GM18511 (cell line): Measurements from ENCODE around the gene ERFE.
A peak's percentile ranks its signal among the peaks of the same experiment; 100 is the strongest.

Source experiments
- ATAC-seq: cut with Tn5 transposase; IDR thresholded peaks from one replicate; pipeline ENCODE4 v1.9.1; 2021; ENCODE audit warnings: mild to moderate bottlenecking, moderate library complexity; ENCODE audit not compliant: unreplicated experiment

The ERFE gene

DNA sequence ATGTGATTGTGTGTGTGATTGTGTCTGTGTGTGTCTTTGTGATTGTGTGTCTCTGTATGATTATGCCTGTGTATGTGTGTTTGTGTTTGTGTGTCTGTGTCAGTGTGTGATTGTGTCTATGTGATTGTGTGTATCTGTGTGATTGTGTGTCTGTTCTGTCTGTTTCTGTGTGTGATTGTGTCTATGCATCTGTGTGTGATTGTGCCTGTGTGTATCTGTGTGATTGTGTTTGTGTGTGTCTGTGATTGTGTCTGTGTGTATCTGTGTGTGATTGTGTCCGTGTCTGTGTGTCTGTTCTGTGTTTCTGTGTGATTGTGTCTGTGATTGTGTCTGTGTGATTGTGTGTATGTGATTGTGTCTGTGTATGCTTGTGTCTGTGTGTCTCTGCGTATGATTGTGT is 32.4 kb upstream of the ERFE start:
- ATAC-seq: no peak

DNA sequence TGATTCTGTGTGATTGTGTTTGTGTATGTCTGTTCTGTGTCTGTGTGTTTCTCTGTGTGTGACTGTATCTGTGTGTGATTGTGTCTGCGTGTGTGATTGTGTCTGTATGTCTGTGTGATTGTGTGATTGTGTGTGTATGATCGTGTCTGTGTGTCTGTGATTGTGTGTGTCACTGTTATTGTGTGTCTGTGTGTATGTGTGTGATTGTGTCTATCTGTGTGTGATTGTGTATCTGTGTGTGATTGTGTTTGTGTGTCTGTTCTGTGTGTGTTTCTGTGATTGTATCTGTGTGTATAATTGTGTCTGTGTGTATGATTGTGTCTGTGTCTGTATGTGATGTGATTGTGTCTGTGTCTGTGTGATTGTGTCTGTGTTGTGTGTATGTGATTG is 32.0 kb upstream of the ERFE start:
- ATAC-seq: no peak

DNA sequence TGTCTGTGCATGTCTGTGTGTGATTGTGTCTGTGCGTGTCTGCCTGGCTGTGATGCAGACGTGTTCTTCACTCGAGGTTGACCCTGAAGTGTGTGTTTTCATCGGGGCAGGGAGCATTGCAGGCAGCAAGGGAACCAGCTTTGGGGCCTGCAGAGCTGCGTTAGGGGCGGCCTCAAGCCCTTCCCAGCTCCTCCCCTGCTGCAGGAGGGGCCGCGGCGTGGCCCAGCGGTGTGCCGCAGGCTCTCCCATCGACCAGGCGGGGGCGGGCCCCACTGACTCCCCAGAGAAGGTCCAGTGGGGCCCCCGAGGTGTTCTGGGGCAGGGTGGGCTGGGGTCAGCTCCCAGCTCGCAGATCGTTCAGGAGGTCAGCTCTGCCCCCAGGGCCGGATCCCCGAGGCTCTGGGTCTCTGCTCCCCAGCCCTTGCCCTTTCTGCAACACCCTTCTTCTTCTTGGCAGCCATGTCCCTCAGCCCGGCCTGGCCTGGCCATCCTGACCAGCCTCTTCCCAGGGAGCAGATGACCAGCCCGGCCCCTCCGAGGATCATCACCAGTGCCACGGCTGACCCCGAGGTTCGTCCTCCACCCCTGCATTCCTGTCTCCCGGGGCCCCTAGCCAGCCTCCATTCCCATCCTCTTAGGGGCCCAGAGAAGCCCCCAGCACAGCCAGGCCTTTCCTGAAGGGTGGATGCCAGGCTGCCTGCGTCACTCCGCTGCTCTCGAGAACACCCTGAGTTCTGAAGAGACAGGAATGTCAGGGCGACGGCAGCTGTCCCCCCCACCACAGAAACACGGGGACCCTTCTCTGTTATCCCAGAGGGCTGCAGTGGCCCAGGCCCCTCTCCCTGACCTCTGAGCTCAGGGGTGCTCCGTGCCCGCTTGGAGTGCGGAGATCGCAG is 31.4 kb upstream of the ERFE start:
- peak; percentile 82 for ATAC-seq

DNA sequence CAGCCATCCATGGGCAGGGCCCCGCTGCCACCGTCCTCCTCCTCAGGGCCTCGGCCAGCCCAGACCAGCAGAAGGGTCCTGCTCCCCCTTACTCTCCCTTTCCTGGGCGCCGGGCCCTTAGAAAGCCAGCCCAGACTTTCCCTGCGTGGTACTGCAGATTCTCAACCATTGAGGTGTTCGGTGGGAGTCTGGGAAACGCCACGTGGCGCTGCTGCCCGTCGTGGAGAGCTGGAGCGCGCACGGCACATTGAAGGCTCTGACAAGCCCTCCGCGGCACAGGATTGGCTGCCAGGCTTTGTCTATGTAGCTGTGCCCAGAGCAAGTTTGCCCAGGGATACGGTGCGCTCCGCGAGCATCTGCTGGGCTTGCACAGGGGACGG is 30.7 kb upstream of the ERFE start:
- no peak for ATAC-seq

DNA sequence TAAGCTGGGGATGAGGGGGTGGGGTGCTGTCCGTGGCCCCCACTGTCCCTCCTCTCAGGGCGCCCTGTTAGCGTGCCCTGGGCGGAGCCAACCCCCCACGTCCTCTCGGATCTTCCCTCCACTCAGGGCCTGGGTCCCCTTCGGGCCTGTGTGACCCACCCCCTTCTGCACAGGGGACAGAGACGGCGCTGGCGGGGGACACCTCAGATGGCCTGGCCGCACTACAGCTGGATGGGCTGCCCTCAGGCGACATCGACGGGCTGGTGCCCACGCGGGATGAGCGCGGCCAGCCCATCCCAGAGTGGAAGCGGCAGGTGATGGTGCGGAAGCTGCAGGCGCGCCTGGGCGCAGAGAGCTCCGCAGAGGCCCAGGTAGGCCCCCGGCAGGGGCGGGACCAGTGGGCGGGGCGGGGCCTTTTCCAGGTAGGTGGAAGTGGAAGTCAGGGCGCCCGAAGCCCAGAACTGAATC is 30.2 kb upstream of the ERFE start:
- no peak for ATAC-seq

DNA sequence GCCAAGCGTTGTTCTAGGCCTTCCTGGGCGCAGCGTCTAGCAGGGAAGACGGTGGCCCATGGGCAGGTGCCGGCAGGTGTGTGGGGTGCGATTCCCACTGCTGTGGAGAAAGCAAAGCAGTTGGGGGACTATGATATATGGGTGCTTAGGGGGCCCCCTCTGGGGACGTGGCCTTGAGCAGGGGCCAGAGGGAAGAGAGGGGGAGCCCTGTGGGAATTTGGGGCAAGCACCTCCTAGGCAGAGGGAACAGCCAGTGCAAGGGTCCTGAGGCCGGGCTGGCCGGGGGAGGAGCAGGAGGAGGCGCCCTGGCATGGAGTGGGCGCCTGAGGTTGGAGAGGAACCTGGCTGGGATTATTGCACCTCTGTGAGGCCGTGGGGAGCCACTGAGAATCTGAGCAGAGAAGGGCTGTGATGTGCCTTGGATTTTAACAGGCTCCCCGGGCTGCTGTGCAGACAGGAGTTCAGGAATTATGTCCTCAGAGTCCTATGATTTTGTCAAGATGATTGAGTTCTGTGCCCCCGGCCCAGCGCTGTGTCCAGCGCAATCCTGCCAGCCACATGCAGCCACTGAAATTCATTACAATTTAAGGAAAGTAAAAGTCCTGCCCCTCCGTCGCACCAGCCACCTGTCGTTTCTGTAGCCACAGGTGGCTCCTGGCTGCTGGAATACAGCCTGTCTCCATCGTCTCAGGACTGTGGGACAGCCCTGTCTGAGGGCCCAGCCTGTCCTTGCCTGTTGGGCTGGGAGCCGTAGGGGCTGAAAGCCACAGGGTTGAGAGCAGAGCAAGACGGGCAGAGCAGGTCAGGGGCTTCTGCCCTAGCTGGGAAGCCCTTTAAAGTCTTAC is 29.4 kb upstream of the ERFE start:
- ATAC-seq: no peak

DNA sequence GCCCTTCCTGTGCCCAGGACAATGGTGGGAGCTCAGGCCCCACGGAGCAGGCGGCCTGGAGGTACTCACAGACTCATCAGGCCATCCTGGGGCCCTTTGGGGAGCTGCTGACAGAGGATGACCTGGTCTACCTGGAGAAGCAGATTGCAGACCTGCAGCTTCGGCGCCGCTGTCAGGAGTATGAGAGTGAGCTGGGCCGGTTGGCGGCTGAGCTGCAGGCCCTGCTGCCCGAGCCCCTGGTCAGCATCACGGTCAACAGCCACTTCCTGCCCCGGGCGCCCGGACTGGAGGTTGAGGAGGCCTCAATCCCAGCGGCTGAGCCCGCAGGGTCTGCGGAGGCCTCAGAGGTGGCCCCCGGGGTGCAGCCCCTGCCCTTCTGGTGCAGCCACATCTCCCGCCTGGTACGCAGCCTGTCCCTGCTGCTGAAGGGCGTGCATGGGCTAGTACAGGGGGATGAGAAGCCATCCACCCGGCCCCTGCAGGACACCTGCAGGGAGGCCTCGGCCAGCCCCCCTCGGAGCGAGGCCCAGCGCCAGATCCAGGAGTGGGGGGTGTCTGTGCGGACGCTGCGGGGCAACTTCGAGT is 28.6 kb upstream of the ERFE start:
- ATAC-seq: no peak

DNA sequence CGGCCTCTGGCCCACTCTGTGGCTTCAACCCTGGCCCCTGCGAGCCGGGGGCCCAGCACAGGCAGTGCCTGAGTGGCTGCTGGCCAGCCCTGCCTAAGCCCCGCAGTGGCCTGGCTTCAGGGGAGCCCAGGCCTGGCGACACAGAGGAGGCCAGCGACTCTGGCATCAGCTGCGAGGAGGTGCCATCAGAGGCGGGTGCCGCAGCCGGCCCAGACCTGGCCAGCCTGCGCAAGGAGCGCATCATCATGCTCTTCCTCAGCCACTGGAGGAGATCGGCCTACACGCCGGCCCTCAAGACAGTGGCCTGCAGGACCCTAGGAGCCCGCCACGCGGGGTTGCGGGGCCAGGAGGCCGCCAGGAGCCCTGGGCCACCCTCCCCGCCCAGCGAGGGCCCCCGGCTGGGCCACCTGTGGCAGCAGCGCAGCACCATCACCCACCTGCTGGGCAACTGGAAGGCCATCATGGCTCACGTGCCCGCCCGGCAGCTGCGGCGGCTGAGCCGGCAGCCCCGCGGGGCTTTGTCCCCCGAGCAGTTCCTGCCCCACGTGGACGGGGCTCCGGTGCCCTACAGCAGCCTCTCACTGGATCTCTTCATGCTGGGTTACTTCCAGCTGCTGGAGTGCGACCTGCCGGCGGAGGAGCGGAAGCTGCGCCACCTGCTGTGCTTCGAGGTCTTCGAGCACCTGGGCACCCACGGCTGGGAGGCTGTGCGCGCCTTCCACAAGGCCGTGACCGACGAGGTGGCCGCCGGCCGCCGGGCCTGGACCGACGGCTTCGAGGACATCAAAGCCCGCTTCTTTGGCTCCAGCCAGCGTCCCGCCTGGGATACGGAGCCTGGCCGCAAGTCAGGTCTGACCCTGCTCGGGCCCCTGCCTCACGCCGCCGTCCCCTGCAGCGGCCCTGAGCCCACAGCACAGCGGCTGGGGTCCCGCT is 27.8 kb upstream of the ERFE start:
- no peak for ATAC-seq

DNA sequence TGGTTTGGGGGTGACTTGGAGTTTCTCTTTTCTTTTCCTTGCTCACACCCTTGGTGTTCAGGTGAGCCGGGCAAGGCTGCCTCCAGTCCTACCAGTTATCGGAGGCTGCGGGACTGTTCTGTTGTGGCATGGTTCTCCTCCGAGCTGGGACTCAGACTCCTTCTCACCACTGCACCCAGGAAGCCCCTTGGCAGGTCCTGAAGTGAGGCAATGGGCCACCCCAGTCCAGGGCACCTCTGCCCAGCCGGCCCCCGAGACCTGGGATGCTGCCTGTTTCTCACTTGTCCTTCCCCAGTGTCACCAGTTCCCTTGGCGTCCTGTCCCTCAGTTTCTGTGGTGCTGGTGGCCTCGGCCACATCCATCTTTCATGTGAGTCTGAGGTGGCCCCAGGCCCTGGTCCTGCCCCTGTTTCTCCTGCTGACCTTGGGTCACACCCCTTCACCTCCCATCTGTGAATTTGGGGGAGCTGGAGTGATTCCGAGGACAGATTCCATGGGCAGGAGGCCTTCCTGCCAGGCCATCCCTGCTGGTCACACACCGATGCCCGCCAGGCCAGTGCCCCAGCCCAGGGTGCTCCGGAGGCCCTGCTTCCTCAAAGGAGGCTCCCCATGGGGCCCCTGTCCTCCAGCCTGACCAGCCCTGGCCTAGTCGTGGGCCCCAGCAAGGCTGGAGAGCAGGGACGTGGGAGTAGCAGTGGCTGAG is 26.9 kb upstream of the ERFE start:
- ATAC-seq: no peak

DNA sequence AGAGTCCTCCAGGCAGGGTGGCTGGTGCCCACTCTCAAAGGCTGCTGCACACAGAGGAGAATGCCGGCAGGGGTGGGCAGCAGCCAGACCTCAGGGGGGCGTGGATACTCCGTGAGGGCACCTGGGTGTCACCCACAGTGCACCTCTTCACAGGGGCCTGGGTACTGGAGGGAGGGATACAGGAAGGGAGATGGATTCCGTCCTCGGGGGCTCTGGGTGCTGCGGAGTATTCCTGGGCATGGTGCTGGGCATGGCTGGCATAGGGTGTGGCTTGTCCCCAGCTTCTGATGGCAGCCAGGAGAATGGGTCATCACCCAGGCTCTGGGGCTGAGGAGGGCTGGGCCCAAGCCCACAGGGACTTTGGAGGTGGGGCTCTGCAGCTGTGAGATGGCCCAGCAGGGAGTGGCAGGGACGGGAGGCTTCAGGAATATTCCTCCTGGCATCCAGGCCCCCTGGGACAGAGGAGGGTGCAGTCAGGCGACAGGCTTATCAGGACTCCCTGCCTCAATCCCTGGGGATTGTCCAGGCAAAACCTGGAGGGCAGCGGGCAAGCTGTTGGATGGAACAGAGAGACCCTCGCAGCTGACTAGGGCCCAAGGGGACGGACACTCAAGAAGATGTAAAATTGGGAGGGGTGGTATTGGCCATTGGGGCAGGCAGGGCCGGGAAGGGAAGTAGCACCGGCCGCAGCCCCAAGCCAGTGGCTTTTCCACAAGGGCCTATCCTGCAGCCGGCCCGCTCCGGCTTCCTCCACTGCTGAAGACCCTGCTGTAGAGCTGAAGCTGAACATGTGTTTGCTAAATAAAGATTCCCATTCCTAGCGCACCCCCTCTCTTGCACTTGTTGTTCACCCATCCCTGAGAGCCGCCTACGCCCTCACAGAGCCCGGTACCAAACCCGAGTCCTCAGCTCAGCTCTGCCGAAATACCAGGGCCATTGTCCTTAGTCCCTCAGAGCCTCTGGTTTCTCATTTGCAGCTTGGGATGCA is 26.0 kb upstream of the ERFE start:
- no peak for ATAC-seq

DNA sequence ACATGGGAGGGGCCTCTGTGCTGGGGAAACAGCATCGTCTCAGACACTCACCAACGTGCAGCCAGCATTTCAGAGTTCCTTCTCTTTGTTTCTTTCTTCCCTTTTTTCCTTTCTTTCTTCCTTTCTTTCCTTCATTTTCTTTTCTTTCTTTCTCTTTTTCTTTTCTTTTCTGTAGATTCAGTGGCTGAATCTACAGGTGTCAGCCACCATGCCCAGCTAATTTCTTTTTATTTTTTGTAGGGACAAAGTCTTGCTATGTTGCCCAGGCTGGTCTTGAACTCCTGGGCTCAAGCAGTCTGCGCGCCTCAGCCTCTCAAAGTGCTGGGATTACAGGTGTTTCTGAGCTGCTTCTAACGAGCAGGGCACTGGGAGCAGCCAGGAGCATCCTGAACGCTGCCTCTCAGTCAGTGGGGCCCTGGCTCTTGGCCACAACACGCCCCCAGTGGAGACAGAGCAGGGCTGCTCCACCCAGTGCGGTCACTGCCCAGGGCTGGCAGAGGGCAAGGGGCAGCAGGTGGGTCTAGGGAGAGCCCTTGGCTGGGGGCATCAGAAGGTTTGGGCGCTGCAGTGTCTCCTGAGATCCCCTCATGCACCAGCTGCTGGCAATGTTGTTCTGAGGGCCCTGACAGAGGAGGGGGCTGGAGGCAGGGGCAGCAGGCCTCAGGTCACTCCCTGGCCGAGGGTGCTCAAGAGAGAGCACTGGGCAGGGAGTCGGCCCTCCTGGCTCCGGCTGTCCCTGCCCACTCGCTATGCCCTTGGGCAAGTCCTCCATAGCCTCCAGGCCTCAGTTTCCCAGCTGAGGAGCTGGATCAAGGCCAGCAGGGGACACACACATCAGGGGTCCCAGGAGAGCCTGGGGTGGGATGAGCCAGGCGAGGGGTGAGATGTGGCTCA is 25.0 kb upstream of the ERFE start:
- ATAC-seq: no peak

DNA sequence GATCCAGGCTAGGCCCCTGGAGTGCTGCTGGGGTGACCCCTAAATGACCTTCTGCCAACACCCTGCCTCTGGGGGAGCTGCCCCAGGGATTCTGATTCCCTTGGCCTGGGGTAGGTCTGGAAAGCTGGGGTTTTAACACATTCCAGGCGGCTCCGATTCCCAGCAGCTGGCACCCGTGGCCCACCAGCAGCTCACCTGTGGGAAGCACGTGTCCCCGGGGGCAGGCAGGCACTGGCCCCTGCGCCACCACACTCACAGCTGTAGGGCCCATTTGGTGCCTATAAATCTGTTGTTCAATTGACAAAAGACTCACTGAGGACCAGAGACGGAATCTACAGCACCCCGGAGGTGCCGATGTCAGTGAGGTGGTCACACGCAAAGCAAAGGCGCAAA is 24.4 kb upstream of the ERFE start:
- no peak for ATAC-seq

DNA sequence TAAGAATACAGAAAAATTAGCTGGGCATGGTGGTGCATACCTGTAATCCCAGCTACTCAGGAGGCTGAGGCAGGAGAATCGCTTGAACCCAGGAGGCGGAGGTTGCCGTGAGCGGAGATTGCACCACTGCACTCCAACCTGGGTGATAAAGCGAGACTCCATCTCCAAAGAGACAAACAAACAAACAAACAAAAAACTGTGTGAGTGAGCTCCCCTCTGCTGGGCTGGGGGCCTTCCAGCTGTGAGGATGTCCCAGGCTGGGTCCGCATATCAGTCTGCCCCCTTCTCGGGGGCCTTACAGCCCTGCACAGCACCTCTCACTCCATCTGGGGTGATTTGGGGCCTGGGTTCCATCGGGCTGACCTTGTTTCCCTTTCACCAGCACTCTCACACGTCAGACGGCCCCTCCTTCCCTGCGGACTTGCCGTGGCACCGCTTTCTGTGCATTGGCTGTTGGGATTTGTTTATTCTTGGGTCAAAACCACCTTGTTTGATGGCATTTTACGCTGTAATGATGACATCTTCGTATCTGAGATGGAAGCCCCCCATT is 23.1 kb upstream of the ERFE start:
- ATAC-seq: no peak

DNA sequence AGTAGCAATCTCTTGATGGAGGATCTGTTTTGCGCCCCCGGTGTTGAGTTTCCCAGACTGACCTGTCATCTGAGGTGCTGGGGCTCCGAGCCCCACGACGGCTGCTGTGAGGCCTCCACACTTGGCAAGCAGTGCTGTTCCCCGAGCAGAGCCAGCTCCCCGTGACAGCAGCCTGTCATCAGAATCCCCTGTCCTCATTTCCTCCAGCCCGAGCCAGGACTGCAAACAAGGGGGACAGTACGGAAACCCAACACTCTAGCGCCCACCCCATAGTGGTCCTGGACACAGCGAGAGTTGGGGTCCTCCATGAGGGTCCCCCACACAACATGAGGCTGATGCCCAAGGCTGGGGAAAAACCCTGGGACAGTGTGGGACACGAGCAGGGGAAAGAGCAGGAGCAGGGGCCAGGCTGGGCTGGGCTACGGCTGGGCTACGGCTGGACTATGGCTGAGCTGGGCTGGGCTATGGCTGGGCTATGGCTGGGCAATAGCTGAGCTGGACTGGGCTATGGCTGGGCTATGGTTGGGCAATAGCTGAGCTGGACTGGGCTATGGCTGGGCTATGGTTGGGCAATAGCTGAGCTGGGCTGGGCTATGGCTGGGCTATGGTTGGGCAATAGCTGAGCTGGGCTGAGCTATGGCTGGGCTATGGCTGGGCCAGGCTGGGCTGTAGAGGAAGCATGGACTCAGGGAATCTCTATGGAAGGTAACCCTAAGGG is 21.8 kb upstream of the ERFE start:
- ATAC-seq: no peak

DNA sequence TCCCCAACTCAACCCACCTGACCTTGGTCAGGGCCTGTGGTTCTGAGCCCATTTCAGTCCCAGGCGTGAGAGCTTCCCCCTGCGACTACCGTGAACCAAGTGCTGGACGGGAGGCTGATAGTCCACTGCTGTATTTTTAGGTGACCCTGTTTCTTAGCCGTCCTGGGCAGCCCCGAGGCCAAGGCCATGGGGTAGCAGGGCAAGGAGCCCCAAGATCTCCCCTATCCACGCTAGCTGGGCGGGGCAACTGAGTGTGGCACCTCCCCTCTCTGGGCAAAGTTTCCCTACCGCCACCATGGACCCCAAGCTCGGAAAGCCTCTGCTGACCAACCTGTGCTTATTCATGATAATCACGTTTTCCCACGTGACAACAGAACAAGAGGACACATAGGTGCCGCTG is 20.9 kb upstream of the ERFE start:
- ATAC-seq: no peak

DNA sequence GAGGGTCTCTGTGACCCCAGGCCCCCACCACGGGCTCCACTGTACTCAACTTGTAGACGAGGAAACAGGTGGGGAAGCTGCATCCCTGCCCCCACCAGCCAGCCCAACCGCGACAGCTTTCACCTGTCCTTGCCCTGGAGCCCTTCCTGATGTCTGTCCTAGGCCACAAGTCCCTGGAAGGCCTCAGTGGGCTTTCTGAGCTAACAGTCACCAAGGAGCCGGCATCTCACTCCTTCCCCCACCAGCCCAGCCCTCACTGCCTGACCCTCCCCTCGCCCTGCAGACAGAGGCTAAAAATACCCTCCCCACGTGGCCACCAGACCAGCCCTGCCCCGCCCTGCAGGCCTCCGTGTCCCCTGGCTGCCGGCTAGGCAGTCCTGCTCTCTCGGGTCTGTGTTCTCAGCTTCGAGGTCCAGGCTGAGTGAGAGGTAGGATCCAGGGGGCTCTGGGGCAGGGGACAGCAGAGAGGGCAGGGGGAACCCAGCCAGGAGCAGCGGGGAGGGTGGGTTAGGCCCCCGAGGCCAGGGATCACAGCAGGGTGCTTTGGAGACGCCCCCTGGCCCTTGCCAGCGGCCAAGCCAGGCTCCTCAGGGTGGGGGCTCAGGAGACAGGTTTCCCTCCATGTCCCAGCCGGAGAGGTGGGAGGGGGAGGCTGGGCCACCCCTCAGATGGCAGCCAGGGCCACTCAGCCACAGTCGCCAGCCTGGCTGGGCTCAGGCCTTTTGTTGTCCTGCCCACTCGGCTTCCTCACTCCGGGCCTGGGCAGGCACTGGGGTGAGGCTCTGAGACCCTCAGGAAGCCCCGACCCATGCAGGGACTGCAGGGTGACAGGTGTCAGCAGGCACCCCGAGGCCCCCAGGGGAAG is 20.2 kb upstream of the ERFE start, which contains the start of gene KLHL30:
TSS of gene KLHL30 (plus strand) at position 338 of the 865 bp plus-strand sequence. CDS start 2,087 bp downstream, outside the sequence.
- no peak for ATAC-seq
